ENCODE data around the gene CDH23. TPM values are rescaled to one million over a fixed set of nuclear protein-coding genes. Genes with fewer than 3 reads are reported as not detected.

Gene CDH23
- total and polyA plus RNA-seq, 10 of the 15 experiments (the other 5 are each of a cell fraction or from before 2014, with no cell fraction given), result 0.09 to 0.40 (median 0.15) TPM; not detected in 1

- TF ChIP-seq FOXK2 (IDR thresholded peaks at IDR 0.05), result no peak
- no peak for TF ChIP-seq ZSCAN29 (IDR thresholded peaks at IDR 0.05)
Measured at GRCh38 chr10:71444284-71445054, 47.7 kb downstream of the CDH23 start (continued).

DNA sequence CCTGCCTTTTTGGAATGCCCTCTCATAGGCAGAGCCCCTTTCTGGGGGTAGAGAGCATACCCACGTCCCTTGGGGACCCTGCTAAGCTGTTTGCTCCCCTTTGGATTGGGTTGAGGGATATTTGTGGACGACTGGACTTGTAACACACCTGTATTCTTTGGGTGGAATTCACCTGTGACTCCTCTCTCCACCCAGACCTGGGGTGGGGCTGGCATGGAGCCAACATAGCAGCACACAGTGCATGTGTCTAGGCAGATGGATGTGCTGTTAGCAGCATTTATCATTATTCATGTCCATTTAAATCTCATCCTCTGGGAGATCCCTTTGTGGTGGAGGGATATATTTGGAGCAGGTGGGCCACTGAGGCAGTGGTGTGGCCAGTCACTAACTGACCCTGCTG, 51.0 kb downstream of the CDH23 start:
- ChIA-PET CTCF (no interaction called here), SMC1A (ENCODE audit: uncharacterized antibody, unreplicated experiment) (no interaction called here), RAD21 (ENCODE audit: unreplicated experiment) (no interaction called here), POLR2A (no interaction called here)
- H3K27me3 ChIP-seq (replicated peaks in 1 of 2; ENCODE audit: control insufficient read depth in 2 of 2, insufficient read depth in 2 of 2, low read length in 1 of 2), result peaks cover 0 to 2% of the 10 kb centered on the region in 2 experiments; a peak in 2 of 4 replicates
- in situ Hi-C loops (cut with MboI) (no loop called here), intact Hi-C loops (cut with micrococcal nuclease; ENCODE audit: unreplicated experiment) (no loop called here)
- no peaks in the 10 kb centered on the region for H3K9me3 ChIP-seq (replicated peaks; ENCODE audit: control insufficient read depth, insufficient read depth, low read length)
- H3K4me3 ChIP-seq, result no peak overlapping the region
- 0% methylated on average over 2 of the region's 2 CpGs for WGBS (ENCODE audit: insufficient coverage, insufficient replicate concordance, low lambda C conversion rate, missing lambda C conversion rate)
- H2AFZ ChIP-seq (ENCODE audit: control insufficient read depth, low read depth, low read length), result no peak overlapping the region
- no peaks in the 10 kb centered on the region for H4K20me1 ChIP-seq (ENCODE audit: control insufficient read depth, insufficient read depth)
- H3K27ac ChIP-seq (ENCODE audit: control insufficient read depth, insufficient read depth), result no peak overlapping the region
- no peak overlapping the region for H3K9ac ChIP-seq (ENCODE audit: control insufficient read depth, insufficient read depth, low read length)
- DNase-seq (ENCODE audit: low read depth, low spot score) (no peak), FAIRE-seq (no peak), ATAC-seq (no peak)
- no peaks in the 10 kb centered on the region for H3K4me1 ChIP-seq (ENCODE audit: control insufficient read depth, insufficient read depth, low read length)
- BruUV-seq (replicated peaks), result no TSS peak
- H3K79me2 ChIP-seq (ENCODE audit: control insufficient read depth, insufficient read depth, low read length), result no peaks in the 10 kb centered on the region
- H3K36me3 ChIP-seq (ENCODE audit: control insufficient read depth in 2 of 2, insufficient read depth in 2 of 2, low read length in 1 of 2), result no peaks in the 10 kb centered on the region
- H3K4me2 ChIP-seq (ENCODE audit: control insufficient read depth, insufficient read depth), result no peak overlapping the region
- no peak for TF ChIP-seq BCL11A (IDR thresholded peaks at IDR 0.05; ENCODE audit: low read depth, low read length)
- TF ChIP-seq TCF3 (IDR thresholded peaks at IDR 0.05; ENCODE audit: borderline replicate concordance, insufficient read depth, low read depth, low read length), result no peak
- TF ChIP-seq LARP7 (IDR thresholded peaks at IDR 0.05), result no peak
- no peak for TF ChIP-seq EZH2 (IDR thresholded peaks at IDR 0.05; ENCODE audit: borderline replicate concordance, control insufficient read depth, low read depth, low read length)
- no peak for TF ChIP-seq USF2 (IDR thresholded peaks at IDR 0.05; ENCODE audit: borderline replicate concordance, low read depth, low read length)
- no peak for TF ChIP-seq POLR2AphosphoS5 (IDR thresholded peaks at IDR 0.05; ENCODE audit: low read length)
- no peak for TF ChIP-seq POLR2AphosphoS2 (IDR thresholded peaks at IDR 0.05; ENCODE audit: low read depth, low read length)
- TF ChIP-seq, protein P1, sequence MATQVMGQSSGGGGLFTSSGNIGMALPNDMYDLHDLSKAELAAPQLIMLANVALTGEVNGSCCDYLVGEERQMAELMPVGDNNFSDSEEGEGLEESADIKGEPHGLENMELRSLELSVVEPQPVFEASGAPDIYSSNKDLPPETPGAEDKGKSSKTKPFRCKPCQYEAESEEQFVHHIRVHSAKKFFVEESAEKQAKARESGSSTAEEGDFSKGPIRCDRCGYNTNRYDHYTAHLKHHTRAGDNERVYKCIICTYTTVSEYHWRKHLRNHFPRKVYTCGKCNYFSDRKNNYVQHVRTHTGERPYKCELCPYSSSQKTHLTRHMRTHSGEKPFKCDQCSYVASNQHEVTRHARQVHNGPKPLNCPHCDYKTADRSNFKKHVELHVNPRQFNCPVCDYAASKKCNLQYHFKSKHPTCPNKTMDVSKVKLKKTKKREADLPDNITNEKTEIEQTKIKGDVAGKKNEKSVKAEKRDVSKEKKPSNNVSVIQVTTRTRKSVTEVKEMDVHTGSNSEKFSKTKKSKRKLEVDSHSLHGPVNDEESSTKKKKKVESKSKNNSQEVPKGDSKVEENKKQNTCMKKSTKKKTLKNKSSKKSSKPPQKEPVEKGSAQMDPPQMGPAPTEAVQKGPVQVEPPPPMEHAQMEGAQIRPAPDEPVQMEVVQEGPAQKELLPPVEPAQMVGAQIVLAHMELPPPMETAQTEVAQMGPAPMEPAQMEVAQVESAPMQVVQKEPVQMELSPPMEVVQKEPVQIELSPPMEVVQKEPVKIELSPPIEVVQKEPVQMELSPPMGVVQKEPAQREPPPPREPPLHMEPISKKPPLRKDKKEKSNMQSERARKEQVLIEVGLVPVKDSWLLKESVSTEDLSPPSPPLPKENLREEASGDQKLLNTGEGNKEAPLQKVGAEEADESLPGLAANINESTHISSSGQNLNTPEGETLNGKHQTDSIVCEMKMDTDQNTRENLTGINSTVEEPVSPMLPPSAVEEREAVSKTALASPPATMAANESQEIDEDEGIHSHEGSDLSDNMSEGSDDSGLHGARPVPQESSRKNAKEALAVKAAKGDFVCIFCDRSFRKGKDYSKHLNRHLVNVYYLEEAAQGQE (IDR thresholded peaks at IDR 0.05; ENCODE audit: low read depth, low read length), result no peak
- TF ChIP-seq, protein P2, sequence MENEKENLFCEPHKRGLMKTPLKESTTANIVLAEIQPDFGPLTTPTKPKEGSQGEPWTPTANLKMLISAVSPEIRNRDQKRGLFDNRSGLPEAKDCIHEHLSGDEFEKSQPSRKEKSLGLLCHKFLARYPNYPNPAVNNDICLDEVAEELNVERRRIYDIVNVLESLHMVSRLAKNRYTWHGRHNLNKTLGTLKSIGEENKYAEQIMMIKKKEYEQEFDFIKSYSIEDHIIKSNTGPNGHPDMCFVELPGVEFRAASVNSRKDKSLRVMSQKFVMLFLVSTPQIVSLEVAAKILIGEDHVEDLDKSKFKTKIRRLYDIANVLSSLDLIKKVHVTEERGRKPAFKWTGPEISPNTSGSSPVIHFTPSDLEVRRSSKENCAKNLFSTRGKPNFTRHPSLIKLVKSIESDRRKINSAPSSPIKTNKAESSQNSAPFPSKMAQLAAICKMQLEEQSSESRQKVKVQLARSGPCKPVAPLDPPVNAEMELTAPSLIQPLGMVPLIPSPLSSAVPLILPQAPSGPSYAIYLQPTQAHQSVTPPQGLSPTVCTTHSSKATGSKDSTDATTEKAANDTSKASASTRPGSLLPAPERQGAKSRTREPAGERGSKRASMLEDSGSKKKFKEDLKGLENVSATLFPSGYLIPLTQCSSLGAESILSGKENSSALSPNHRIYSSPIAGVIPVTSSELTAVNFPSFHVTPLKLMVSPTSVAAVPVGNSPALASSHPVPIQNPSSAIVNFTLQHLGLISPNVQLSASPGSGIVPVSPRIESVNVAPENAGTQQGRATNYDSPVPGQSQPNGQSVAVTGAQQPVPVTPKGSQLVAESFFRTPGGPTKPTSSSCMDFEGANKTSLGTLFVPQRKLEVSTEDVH (IDR thresholded peaks at IDR 0.05; ENCODE audit: low read depth, partially characterized antibody), result no peak

Measured in GM12878 (cell line).